Measurements from ENCODE around the gene GTF3C4.
A peak's percentile ranks its signal among the peaks of the same experiment; 100 is the strongest.

Gene GTF3C4

DNA sequence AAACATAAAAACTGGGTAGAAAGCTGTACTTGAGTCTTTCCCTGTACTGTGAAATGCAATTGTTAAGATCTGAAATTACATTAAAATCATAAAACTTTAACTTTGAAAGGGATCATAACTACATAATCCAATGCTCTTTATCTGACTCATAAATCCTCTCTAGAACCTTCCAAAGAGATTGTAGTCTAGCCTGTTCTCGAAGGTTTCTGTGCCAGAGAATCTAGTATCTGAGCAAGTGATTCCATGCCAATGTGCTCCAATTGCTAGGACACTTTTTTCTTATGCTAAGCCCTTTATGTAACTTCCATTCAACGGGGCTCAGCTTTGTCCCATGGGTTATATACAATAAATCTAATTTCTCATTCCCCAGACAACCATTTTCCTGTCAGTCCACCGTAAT lies 21.6 kb upstream of the GTF3C4 start:
- DNase-seq, result no peak

DNA sequence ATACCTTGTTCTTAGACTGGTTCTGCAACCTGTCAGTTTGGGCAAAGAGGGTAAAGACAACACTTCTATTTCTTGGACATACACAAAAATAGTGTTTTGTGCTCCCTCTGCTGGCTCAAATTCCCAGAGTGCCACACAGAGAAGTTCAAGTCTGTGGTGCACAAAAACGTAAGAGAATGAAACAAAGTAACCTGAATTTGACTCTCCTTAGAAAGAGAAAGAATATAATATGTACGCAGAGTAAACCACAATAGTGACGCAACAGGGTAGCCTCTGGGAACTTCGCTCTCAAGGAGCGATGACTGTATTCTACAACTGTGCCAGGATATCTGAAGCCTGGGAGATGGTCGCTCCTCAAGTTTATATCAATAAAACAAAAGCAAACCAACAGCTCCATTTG lies 19.0 kb upstream of the GTF3C4 start:
- peak; percentile 21 to 33 (median 30) for DNase-seq

DNA sequence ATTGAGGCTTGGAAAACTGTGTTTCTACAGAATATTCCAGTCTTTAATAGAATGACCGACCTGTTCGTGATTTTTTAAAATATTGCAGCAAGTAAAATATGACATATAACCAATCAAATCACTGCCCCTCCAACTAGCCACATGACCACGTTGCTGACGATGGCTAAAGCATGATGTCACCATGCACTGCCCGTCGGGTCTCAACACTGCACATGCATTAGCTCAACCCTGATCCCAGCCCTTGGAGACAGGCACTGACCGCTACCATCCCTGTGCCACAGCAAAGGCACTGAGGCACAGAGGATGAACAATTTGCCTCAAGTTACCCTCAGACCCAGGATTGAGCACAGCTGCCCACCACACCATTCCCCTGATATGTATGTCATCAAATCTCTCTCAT lies 14.0 kb upstream of the GTF3C4 start:
- no peak for DNase-seq

DNA sequence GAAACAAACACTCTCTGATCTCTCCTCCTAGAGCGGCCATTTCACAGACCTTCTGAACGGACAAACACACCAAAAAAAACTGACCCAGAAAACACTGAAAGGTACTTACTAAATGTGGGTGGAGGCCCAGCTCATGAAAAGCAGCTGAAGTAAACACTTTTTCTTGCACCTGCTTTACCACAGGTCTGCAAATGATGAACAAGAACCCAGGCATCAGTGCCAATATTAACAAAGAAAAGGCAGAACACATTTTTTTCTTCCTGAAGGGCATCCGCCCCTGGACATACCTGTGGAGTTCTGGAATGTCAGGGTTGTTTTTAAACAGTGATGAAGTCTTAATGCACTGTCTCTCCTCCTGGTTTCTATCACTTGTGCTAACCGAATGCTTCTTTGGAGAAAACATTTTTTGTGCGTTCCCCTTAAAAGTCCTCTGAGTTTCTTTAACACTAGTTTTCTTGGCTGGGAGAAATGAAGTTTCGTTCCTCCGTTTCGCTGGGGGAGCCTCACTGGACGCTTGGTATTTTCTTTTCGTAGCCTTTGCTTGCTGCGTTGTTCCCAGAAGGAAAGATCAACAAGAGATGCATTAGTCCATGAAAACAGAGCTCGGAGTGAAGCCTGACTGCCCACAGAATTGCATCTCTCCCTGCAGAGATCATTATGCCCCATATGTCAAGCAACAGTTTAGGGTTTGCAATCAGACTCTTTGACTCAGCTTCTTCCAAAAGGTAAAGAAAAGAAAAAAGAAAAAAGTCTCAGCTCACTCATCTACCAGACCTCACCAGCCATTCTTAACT lies 7.9 kb upstream of the GTF3C4 start:
- DNase-seq, result no peak

DNA sequence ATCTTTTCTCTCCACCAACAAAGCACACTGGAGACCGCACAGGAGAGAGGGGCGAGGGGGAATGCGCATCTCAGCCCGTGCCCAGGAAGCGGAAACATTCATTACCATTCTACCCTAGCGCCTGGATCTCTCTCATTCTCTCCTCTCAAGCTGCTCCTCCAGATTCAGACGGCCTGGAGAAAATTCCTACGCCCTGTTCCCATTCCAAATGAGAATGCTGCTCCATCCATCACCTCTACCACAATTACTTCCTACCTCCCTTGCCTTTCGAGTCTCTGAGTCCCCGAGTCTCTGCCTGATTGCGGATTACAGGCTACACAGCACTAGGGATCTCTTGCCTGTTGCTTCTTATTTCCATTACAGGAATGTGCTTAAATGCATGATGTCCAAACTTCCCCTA lies 7.1 kb upstream of the GTF3C4 start:
- no peak for DNase-seq

DNA sequence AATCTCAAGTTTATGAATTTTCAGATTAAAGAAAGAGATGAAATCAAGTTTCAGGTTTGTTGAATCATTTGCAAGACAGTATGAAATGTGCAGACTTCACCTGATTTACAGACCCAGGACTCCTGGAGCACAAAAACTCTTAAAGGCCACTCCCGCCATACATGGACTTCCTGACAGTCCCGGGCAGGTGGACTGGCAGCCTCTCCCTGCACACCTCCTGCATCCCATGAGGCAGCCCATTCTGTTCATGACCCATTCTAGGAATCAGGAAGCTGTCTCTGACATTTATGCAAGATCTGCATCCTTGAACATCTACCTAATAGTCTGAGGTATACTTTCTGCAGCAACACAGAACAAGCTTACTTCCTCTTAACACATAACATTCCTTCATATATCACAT lies 6.4 kb upstream of the GTF3C4 start:
- DNase-seq, result no peak

DNA sequence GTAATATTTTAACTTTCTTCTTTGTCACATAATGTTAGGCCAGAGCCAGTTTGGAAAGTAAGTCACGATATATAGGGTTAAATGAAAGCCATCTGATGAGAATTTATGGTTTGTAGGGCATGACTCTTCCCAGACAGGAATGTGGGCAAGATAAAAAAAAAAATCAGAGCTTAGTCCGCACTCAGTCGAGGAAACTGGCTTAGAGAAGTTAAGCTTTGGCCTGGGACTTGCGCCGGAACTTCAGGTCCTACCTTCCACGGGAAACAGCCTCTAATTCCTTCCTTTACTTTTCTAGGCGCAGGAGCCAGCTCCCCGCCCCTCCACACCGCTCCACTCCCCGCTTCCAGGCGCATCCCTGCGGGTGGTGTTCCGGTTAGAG lies 956 bp upstream of the GTF3C4 start:
- DNase-seq, result peak in 1 of 4 experiments; percentile 69

DNA sequence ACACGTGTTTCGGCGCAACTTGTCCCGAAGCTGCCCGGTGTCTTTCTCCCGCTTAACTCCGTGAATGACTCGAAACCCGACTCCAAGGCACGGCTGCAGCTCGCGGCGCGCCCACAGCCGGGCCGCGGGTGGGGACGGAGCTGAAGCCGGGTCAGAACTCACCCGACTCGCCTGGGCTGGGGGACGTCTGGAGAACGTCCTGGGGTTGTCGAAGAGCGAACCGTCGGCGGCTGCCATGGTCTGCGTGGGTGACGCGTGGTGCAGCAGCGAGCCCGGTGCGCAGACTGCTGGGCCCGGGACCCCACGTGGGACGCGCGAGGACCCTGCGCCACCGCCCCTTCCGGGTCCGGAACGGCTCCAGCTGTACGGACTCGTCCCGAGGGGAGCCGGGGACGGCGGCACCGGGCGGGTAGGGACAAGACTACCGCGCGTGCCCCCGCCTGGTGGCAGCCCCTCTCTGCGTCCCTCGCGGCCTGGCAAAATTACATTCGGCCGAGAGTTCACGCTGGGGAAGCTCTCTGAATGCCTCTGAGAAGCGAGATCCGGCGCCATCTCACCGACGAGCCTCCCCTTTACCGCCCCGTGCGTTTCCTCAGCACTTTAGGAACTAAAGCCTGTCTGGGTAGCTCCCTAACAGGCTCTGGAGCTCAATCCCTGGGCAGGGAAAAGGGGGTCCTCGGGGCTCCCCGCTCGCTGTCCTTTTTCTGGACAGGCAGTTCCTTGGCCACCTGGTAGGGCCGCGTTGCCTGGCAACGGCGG lies 387 bp upstream of the GTF3C4 start, which contains the start of gene DDX31:
TSS of gene DDX31 (minus strand) at position 286 of the 759 bp plus-strand sequence. CDS start at position 237, 49 bp downstream.
- peak; percentile 91 to 97 (median 94) for DNase-seq

DNA sequence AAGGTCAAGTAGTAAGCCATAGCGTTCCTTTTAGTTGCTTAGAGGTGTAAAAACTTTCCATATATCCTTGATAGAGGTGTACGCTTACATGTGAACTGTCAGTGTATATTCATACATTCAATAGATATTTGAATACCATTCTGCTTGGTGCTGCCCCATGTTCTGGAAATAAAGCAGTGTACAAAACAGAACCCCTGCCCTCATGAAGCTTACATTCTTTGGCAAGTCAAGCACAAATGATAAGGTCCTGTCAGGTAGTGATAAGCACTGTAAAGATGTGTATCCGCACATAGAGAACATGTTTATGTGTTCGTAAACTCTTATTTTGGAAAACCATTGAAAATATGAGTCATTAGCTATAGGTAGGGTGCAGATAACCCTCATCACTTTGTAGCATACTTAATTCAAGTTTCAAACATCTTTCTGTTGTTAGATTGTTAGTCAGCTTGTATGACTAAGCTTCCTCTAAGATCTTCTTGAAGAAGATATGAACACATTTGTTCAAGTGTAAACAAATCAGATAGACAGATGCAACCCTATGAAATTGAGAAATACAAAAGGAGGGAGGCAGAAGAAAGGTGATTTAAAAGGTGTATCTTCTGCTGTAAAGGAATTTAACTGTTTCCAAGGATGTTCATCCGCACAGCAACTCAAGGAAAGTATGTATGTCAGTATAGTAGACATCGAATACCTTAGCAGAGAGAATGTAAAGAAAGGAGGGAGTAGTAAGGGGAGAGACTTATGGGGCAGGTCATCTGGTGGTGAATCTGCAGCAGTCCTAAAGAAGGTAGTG lies 1.6 kb downstream of the GTF3C4 start:
- peak in 2 of 4 experiments; percentile 4 to 12 for DNase-seq

DNA sequence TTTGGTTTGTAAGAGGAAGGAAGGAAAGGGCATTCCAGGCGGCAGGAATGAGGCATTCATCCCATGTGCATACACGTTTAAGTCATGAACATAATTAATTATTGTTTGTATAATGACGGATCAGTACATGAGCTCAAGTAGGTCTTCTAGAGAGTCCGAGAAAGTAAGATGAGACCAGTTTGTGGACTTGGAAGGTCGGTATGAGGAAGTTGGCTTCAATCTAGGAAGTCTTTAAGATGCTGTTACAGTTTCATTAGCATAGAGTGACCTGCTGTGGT lies 2.1 kb downstream of the GTF3C4 start:
- peak in 2 of 4 experiments; percentile 28 to 33 for DNase-seq

DNA sequence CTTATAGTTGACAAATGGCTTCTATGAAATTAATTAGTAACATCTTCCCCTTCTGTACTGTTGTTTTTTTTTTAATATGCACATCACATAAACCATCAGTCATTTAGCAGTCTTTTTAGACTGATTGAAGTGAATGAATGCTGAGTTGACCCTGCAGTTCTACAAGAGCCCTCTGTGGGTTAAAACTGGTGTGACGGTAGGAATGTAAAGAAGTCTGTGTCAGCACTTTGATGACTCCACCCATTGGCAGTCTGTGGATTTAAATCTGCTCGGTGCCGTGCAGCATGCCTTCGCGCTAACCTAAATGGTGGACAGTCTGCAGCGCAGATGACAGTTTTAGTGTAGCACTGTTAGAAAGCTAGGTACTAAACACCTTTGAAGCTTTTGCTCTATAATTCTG lies 3.1 kb downstream of the GTF3C4 start:
- peak in 2 of 4 experiments; percentile 20 to 27 for DNase-seq

DNA sequence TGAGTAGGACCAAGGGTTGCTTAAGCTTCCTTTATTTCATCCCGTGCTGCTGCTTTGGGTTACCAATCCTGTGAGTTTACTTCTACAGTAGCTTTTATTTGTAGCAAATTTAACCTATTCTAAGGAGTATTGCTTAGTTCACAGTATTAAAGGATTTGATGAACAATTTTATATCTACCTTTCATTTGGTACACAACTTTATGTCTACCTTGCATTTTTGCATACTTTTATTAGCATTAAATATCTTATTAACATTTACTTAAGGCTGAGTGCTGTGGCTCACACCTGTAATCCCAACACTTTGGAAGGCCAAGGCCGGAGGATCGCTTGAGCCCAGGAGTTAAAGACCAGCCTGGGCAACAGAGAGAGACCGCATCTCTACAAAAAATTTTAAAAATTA lies 4.2 kb downstream of the GTF3C4 start:
- no peak for DNase-seq

DNA sequence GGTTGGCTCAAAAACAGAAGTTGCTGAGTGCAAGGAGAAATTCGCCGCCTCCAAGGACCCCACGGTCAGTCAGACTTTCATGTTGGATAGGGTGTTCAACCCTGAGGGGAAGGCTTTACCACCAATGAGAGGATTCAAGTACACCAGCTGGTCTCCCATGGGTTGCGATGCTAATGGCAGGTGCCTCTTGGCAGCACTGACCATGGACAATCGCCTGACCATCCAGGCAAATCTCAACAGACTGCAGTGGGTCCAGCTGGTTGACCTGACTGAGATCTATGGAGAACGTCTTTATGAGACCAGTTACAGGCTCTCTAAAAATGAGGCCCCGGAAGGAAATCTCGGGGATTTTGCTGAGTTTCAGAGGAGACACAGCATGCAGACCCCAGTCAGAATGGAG lies 7.7 kb downstream of the GTF3C4 start:
- no peak for DNase-seq

DNA sequence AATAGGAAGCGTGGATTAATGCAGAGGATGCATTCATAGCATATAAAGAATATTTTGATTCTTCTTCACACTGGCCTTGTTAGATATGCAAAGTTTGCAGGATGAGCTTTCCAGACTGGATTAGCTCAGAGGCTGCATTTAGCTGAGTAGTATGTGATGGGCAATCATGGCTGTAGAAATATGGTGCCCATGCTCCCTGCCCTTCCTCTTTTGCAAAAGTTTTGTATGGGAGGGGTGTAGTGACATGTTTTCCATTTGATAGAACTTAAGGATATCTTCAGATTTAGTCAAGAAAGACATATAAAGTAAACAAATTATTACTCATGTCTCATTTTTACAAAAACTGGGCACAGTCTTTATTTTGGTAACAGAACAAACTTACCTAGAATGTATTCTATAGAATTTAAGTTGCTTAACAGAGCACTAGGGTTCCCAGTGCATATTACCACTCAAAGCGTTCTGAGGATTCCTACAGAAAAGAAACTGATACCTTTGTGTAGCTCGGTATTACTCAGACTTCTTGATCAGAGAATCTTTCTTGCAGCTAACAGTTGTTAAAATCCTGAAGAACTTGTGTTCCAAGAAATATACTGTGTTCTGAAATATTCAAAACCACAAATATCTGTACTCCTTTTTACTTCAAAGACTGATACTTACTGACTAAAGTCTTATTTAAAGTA lies 9.8 kb downstream of the GTF3C4 start:
- no peak for DNase-seq

DNA sequence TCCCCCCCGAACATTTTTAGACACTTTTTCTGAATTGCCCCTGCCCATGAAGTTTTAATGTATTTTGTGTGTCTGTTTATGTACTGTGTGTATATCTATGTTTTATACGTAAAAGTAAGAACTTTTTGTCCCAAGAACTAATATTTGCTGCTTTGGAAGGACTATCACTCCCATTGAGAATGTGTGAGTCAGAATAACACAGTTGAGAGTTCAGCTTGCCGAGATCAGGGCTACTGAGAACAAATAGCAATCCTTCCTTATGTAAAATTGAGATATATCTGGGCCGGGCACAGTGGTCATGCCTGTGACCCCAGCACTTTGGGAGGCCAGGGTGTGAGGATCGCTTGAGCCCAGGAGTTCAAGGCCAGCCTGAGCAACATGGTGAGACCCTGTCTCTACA lies 11.3 kb downstream of the GTF3C4 start:
- no peak for DNase-seq

DNA sequence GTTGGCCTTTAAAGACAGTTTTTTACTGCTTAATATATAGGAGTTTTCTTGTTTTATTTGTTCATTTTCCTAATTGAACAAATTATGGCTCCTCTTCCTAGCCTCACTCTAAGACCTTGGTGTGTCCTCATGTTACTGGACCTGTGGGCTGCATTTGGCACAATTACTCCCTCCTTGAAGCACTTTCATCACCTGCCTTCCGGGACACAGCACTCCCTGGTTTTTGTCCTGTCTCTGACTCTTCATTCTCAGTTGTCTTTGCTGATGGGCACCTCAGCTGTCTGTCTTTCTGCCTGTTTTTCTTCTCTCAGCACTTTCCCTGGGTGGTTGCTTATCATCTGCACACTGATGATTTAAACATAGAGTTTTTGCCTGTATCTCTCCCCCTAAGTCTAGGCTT lies 13.6 kb downstream of the GTF3C4 start:
- no peak for DNase-seq

DNA sequence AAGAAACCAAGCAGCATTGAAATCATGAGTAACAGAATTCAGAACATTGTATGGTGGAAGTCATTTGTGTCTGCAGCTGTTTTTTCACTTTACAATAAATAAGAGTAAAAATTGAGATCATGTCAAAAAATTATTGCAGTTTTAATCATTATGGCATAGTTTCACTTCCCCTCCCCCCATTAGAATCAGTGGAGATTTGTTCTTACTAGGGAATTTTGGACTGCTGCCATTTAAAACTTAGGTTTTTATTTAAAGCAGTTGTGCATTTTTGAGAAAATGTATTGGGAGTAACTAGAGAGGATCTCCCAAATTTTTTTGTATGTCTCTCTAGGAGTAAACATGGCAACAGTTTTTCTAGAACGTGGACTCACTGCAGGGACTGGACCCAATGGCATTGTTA lies 20.4 kb downstream of the GTF3C4 start:
- DNase-seq, result peak in 1 of 4 experiments; percentile 6

DNA sequence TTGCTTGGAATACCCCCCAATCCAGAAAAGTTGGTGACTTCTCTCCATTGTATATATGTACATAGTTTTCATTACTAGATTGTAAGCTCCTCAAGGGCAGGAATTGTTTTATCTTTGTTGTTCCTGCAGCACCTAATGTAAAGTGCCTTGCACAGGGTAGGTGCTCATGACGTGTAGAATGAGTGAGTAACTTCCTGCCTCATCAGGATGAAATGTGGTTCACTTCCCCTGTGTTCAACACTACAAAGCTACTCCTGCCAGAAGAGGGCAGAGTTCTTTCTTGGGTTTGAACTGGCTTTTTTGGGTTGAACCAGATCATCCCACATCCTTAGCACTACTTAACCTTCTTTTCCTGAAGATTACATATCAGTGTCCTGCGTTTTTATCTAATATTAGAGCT lies 23.9 kb downstream of the GTF3C4 start:
- peak; percentile 12 to 59 (median 47) for DNase-seq

DNA sequence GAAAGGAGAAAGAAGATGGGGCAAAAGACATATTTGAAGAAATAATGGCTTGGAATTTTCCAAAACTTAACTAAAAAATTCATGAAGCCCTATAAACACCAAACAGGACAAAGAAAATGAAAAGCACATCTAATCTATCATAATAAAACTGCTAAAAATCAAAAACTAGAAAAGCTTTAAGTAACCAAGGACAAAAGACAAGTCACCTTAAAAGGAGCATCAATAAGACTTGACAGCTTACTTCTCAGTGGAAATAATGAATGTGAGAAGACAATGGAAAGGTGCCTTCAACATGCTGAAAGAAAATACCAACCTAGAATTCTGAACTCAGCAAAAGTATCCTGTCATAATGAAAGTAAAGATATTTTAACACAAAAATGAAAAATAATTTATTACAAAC lies 27.0 kb downstream of the GTF3C4 start:
- no peak for DNase-seq

DNA sequence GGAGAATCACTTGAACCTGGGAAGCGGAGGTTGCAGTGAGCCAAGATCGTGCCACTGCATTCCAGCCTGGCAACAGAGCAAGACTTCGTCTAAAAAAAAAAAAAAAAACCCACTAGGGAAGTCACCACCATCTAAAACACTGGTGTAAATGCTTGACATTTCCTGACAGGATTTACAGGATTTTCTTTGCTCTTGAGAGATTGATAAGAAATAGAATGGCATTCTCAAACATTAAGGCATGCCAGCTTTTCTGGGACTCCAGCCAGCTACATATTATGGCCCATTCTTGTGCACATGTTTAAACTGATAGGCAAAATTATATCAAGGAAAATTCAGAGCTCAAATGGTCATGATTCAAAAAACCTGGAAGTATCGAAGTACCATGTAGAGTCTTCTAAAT lies 28.7 kb downstream of the GTF3C4 start:
- DNase-seq, result no peak

DNA sequence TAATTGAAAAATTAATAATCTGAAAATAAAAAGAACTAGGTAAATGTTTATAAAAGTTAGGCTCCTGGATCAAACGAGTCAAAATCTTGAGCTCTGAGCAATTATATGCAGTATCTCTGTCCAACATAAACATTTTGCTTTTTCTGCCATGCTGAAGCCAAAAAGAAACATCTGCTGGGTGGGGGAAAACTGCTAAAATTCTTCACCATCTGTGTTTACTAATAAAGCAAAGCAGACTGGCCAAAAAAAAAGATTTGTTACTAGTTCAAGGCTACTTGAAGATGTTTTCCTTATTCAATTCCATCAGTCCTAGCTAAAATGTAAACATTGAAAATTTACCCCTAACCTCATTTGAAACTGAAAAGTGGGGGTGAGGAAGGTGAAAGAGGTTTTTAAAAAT lies 29.7 kb downstream of the GTF3C4 start:
- DNase-seq, result no peak

DNA sequence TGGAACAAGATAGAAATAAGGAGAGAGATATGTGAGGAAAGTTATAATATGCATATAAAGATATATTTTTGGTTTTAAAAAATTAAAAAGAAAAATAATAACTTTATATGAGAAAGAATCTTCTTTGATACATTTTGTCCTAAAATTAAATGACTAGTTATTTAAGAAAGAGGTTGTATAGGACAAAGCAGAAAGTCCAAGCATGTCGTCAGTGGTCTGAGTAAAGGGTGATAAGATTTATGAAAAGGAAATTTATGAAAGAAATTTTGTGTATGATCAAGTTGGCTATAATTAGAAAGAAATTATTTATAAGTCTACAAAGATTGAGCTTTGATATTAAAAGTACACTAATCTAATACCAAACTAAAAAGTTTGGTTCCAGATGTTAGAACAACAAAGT lies 32.0 kb downstream of the GTF3C4 start:
- DNase-seq, result no peak

DNA sequence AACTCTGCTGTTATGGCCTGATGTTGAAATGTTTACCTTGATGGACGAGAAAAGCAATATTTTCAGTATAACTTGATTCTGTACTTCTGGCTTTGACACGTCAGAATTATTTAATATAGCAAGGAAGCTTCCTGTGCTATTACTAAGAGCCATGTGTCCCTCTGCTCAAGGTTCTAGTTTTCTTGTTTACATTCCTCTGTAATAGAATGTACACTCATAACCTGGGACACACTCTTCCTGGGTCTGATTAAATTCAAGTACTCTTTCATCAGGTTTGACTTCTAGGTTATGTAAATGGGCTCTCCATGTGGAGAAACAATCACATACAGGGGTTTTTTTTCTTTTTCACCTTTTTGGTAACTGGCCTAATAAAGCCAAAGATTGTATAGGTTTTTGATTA lies 33.1 kb downstream of the GTF3C4 start:
- DNase-seq, result no peak

All from suppressor macrophage (primary cell).